RWPE1 (cell line): ENCODE results near the gene SDHB.

Source experiments
- CTCF ChIA-PET: fragments of 350-600 bp; sonication (Branson Sonifier 250); formaldehyde crosslinking; extraction: SDS; loops from one replicate; lab custom pipeline; 2021; lab: Yijun Ruan, JAX
- POLR2A ChIA-PET: fragments of 400-600 bp; formaldehyde crosslinking; extraction: SDS; loops from one replicate; lab custom pipeline; 2020; ENCODE audit warnings: antibody characterized with exemption; ENCODE audit not compliant: low non-redundant PET; lab: Yijun Ruan, JAX
- DNase-seq: peaks from one replicate; pipeline ENCODE4 v3.0.0; 2012; ENCODE audit warnings: low spot score
- H3K27ac ChIP-seq: fragments of 450-650 bp; 2 replicates; pipeline ENCODE4 v1.5.1; 2017
- TF ChIP-seq, protein P1 (sequence below): fragments of 450-650 bp; conservative IDR thresholded peaks from 2 replicates; pipeline ENCODE4 v1.5.1; 2017; ENCODE audit warnings: low read depth, mild to moderate bottlenecking

SDHB gene

DNA sequence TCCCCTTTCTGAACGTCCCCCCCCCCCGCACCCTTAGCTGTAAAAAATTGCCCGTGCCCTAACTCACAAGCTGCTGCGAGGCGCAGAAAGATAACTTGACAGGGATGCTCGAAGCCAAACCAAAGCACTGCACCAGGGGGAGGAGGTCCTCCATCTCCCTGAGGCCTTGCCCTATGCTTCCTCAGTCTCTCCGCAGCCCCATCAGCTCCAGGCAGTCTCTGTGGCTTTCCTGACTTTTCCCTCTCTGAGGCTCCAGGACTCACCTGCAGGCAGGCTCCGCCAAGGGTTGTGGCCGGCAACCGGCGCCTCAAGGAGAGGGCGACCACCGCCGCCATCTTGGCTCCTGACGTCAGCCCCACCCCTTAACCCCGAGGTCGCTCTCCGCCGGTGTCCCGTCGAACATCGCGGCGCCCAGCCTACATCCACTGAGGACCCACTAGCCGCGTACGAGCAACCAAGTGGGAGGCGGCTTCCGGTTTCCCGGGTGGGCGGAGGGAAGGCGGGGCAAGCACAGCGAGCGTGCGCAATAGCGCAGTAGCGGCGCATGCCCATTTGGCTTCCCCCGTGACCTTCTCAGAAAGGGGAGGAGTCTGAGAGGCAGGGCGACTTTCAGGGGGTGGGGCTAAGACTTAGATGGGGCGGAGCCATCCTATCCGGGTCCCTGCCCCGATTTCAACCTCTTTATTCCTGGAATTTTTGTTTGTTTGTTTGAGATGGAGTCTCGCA lies at the start of gene SDHB:
TSS of gene SDHB (minus strand) at position 348 of the 726 bp plus-strand sequence. CDS start at position 335, 13 bp downstream.
- TF ChIP-seq, protein P1, sequence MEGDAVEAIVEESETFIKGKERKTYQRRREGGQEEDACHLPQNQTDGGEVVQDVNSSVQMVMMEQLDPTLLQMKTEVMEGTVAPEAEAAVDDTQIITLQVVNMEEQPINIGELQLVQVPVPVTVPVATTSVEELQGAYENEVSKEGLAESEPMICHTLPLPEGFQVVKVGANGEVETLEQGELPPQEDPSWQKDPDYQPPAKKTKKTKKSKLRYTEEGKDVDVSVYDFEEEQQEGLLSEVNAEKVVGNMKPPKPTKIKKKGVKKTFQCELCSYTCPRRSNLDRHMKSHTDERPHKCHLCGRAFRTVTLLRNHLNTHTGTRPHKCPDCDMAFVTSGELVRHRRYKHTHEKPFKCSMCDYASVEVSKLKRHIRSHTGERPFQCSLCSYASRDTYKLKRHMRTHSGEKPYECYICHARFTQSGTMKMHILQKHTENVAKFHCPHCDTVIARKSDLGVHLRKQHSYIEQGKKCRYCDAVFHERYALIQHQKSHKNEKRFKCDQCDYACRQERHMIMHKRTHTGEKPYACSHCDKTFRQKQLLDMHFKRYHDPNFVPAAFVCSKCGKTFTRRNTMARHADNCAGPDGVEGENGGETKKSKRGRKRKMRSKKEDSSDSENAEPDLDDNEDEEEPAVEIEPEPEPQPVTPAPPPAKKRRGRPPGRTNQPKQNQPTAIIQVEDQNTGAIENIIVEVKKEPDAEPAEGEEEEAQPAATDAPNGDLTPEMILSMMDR: no peak

GRCh38 chr1:17102232-17102631 lies 48.4 kb upstream of the SDHB start:
- CTCF ChIA-PET: no interaction called here
- POLR2A ChIA-PET: no interaction called here
- TF ChIP-seq, protein P1: no peak
- no peak for DNase-seq
- H3K27ac ChIP-seq: no peak overlapping the region

More for the DNA sequence above, at the start of gene SDHB:
- CTCF ChIA-PET: no interaction called here
- peak; percentile 99 for DNase-seq
- H3K27ac ChIP-seq: peak within 1 kb of the TSS; percentile 80
- POLR2A ChIA-PET: no interaction called here

- POLR2A ChIA-PET: no interaction called here
- TF ChIP-seq, protein P1: no peak
- no peak for DNase-seq
- CTCF ChIA-PET: no interaction called here
- no peak overlapping the region for H3K27ac ChIP-seq
Measured at GRCh38 chr1:17101261-17101660, 47.4 kb upstream of the SDHB start.

GRCh38 chr1:17099616-17100340 lies 45.9 kb upstream of the SDHB start:
- TF ChIP-seq, protein P1: no peak
- ChIA-PET CTCF (interaction anchor here (0.7 kb wide), 2 partner anchors 13 to 17 kb away, joined by 3 to 6 read pairs; no protein-coding TSS in a partner anchor), POLR2A (no interaction called here)
- DNase-seq: no peak
- no peak overlapping the region for H3K27ac ChIP-seq

- DNase-seq: no peak
- CTCF ChIA-PET: interaction anchor here (0.5 to 0.7 kb wide), 2 partner anchors 12 to 1692 kb away, joined by 3 read pairs; no protein-coding TSS in a partner anchor
- TF ChIP-seq, protein P1: no peak
- POLR2A ChIA-PET: no interaction called here
- H3K27ac ChIP-seq: 0 out of 2 replicates have a peak overlapping the region, but pooled peaks have one; percentile 24
Measured at GRCh38 chr1:17098446-17099317, 44.9 kb upstream of the SDHB start.

- CTCF ChIA-PET: no interaction called here
- TF ChIP-seq, protein P1: no peak
- H3K27ac ChIP-seq: peak overlapping the region; percentile 24; the same call in 1 of the 2 replicates
- no peak for DNase-seq
- POLR2A ChIA-PET: no interaction called here
Measured at GRCh38 chr1:17097787-17098186, 44.0 kb upstream of the SDHB start.
